K562 (cell line): Measurements from ENCODE around the gene HARS2. TPM values are rescaled to one million over a fixed set of nuclear protein-coding genes. Genes with fewer than 3 reads are reported as not detected.

ENCODE experiments used
- ARID1B ChIP-seq: fragments of 450-650 bp; IDR thresholded peaks from 2 replicates; pipeline ENCODE4 v1.6.1; 2016; ENCODE audit warnings: antibody characterized with exemption, mild to moderate bottlenecking, inconsistent platforms
- BRF1 ChIP-seq: IDR thresholded peaks from 3 replicates; pipeline ENCODE4 v1.6.1; 2011; ENCODE audit warnings: borderline replicate concordance, mild to moderate bottlenecking; ENCODE audit not compliant: insufficient read length; ENCODE audit errors: extremely low read depth
- FOXJ3 ChIP-seq: sonication (generic); formaldehyde crosslinking; IDR thresholded peaks from 2 replicates; pipeline ENCODE4 v1.4.0; 2020; ENCODE audit warnings: mild to moderate bottlenecking, missing genetic modification reagents
- GABPB1 ChIP-seq: sonication (generic); formaldehyde crosslinking; IDR thresholded peaks from 2 replicates; pipeline ENCODE4 v1.8.0; 2022; ENCODE audit warnings: mild to moderate bottlenecking, missing genetic modification reagents
- HDAC8 ChIP-seq: fragments of 450-650 bp; IDR thresholded peaks from 2 replicates; pipeline ENCODE4 v1.6.1; 2016; ENCODE audit warnings: mild to moderate bottlenecking, missing genetic modification characterization, moderate library complexity, missing compliant biosample characterization
- KDM1A ChIP-seq, 2 experiments: fragments of 450-650 bp; IDR thresholded peaks; 2 replicates each; pipeline ENCODE4 v1.6.1; 2016; ENCODE audit warnings: mild to moderate bottlenecking in 2 of 2
- MEF2A ChIP-seq: IDR thresholded peaks from 2 replicates; pipeline ENCODE4 v1.6.1; 2011; ENCODE audit warnings: low read depth, mild to moderate bottlenecking, low read length, moderate library complexity; ENCODE audit not compliant: control insufficient read depth
- MTF1 ChIP-seq: fragments of 250-450 bp; sonication (Bioruptor Pico); IDR thresholded peaks from 2 replicates; pipeline ENCODE4 v1.9.0; 2021; ENCODE audit warnings: moderate library complexity, mild to moderate bottlenecking, inconsistent platforms, borderline replicate concordance
- MYBL2 ChIP-seq, 2 experiments: fragments of 450-650 bp in 1 of 2; sonication (generic) in 1 of 2; formaldehyde crosslinking in 1 of 2; IDR thresholded peaks; 2 replicates each; pipeline versions ENCODE4 v1.6.1 to v1.8.1; 2017 to 2022; ENCODE audit warnings: borderline replicate concordance in 1 of 2, inconsistent platforms in 1 of 2, low read depth in 1 of 2, mild to moderate bottlenecking in 1 of 2, missing genetic modification reagents in 1 of 2, moderate library complexity in 1 of 2
- NFXL1 ChIP-seq: fragments of 450-650 bp; formaldehyde crosslinking; IDR thresholded peaks from 2 replicates; pipeline ENCODE4 v1.4.0; 2021; ENCODE audit warnings: mild to moderate bottlenecking
- NRF1 ChIP-seq, 2 experiments: fragments of 450-650 bp; IDR thresholded peaks in 1 of 2; conservative IDR thresholded peaks in 1 of 2; 2 replicates each; pipeline ENCODE4 v1.6.1; 2014; ENCODE audit warnings: mild to moderate bottlenecking in 2 of 2
- RBM25 ChIP-seq: fragments of 200-400 bp; formaldehyde crosslinking; IDR thresholded peaks from 2 replicates; pipeline ENCODE4 v1.6.1; 2018; ENCODE audit warnings: low read length, low read depth, moderate library complexity; ENCODE audit not compliant: severe bottlenecking
- SREBF1 ChIP-seq: fragments of 150-350 bp; IDR thresholded peaks from 2 replicates; pipeline ENCODE4 v1.6.1; 2014; ENCODE audit warnings: antibody characterized with exemption, low read depth, low read length, borderline replicate concordance
- ZNF134 ChIP-seq: fragments of 250-450 bp; sonication (Bioruptor Pico); conservative IDR thresholded peaks from 2 replicates; pipeline ENCODE4 v1.4.0; 2020
- ZNF212 ChIP-seq: fragments of 450-650 bp; formaldehyde crosslinking; IDR thresholded peaks from 2 replicates; pipeline ENCODE4 v1.4.0; 2020; ENCODE audit warnings: mild to moderate bottlenecking
- ZNF217 ChIP-seq: sonication (generic); formaldehyde crosslinking; IDR thresholded peaks from 2 replicates; pipeline ENCODE4 v1.8.0; 2022; ENCODE audit warnings: mild to moderate bottlenecking, missing genetic modification reagents
- polyA plus RNA-seq, 8 experiments: library from polyadenylated mRNA; depleted of rRNA in 4 of 8; stranded (reverse) in 5 of 8; unstranded in 3 of 8; fragments of >200 nt; fragmentation: Nextera tagmentation in 2 of 8; fragmentation: Illumina TruSeq in 1 of 8; extraction: Ambion mirVana in 2 of 8; extraction: Trizol in 1 of 8; gene quantifications; 2 replicates each; pipeline versions ENCODE4 v1.2.1 to v1.2.3, GENCODE V29; 2011 to 2014; ENCODE audit warnings: inconsistent platforms in 1 of 8, missing spikeins in 1 of 8
- total RNA-seq, 7 experiments: library from RNA; depleted of rRNA in 6 of 7; stranded (reverse); fragments of >200 nt in 6 of 7; fragmentation: Illumina TruSeq in 2 of 7; extraction: Trizol in 2 of 7; gene quantifications; 2 replicates each; pipeline versions ENCODE4 v1.2.1 to v1.2.3, GENCODE V29; 2011 to 2021; ENCODE audit warnings: low replicate concordance in 1 of 7
- TF ChIP-seq, protein P1 (sequence below), 3 experiments: IDR thresholded peaks in 2 of 3; conservative IDR thresholded peaks in 1 of 3; 2 replicates each; pipeline ENCODE4 v1.5.1; 2011 to 2012; ENCODE audit warnings: low read length in 3 of 3, mild to moderate bottlenecking in 3 of 3, control low read depth in 2 of 3, improper control_type of control experiment in 1 of 3, inconsistent platforms in 1 of 3, low read depth in 1 of 3, mixed read lengths in 1 of 3, moderate library complexity in 1 of 3; ENCODE audit not compliant: insufficient read depth in 2 of 3
- TF ChIP-seq, protein P2 (sequence below): fragments of 450-650 bp; formaldehyde crosslinking; IDR thresholded peaks from 2 replicates; pipeline ENCODE4 v1.4.0; 2020; ENCODE audit warnings: mild to moderate bottlenecking, mixed read lengths
- TF ChIP-seq, protein P3 (sequence below): sonication (generic); formaldehyde crosslinking; IDR thresholded peaks from 2 replicates; pipeline ENCODE4 v1.9.0; 2022; ENCODE audit warnings: mild to moderate bottlenecking, missing genetic modification reagents
- TF ChIP-seq, protein P4 (sequence below): fragments of 450-650 bp; formaldehyde crosslinking; IDR thresholded peaks from 2 replicates; pipeline ENCODE4 v1.4.0; 2020; ENCODE audit warnings: mild to moderate bottlenecking, moderate library complexity

The HARS2 gene
- total and polyA plus RNA-seq, 9 of the 15 experiments (the other 6 are each of a cell fraction or from before 2014, with no cell fraction given) = 8.5 to 41.6 (median 27.1) TPM

DNA sequence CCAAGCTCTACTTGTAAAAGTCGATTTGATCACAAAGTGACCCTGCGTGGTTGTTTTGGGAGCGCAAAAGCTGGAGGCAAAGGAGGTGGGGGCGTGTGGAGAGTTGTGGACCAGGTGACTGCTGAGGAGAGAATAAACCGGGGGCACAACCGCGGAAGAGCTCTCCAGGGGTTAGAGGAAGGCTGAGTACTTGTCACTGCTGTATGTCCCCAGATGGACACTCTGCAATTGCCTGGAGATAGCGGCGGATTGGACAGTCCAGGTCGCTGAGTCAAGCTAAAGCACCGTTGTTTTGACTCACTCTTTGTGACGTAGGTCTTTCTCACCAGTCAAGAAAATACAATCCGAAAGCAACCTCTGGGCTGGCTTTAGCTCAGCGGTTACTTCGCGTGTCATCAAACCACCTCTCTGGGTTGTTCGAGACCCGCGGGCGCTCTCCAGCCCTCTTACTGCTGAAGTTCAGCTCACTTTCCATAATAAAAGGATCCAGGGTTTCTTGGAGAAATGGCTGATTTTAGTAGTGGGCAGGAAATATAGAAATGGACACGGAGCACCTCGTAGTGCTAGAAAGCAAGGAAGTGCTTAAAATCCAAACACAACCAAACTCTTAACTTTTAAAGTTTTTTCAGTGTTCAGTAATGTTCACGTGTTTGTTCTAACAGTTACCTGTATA is 34.7 kb downstream of the HARS2 start (continued):
- peak in 1 of 2 experiments; percentile 23; a peak in 1 of 4 replicates for TF ChIP-seq NRF1 (conservative IDR thresholded peaks at IDR 0.05 in 1 of 2, IDR thresholded peaks at IDR 0.05 in 1 of 2)
- TF ChIP-seq MYBL2 (IDR thresholded peaks at IDR 0.05; ENCODE audit: low read depth) = no peak; the same call in 1 of the 2 replicates
- no peak for TF ChIP-seq MYBL2 (CRISPR knock-in tag; IDR thresholded peaks at IDR 0.05; ENCODE audit: borderline replicate concordance)
- TF ChIP-seq MTF1 (CRISPR knock-in tag) = no peak
- TF ChIP-seq KDM1A (IDR thresholded peaks at IDR 0.05) = no peak
- TF ChIP-seq, protein P1, sequence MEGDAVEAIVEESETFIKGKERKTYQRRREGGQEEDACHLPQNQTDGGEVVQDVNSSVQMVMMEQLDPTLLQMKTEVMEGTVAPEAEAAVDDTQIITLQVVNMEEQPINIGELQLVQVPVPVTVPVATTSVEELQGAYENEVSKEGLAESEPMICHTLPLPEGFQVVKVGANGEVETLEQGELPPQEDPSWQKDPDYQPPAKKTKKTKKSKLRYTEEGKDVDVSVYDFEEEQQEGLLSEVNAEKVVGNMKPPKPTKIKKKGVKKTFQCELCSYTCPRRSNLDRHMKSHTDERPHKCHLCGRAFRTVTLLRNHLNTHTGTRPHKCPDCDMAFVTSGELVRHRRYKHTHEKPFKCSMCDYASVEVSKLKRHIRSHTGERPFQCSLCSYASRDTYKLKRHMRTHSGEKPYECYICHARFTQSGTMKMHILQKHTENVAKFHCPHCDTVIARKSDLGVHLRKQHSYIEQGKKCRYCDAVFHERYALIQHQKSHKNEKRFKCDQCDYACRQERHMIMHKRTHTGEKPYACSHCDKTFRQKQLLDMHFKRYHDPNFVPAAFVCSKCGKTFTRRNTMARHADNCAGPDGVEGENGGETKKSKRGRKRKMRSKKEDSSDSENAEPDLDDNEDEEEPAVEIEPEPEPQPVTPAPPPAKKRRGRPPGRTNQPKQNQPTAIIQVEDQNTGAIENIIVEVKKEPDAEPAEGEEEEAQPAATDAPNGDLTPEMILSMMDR (IDR thresholded peaks at IDR 0.05 in 2 of 3, conservative IDR thresholded peaks at IDR 0.05 in 1 of 3; ENCODE audit: insufficient read depth in 2 of 3, low read depth in 1 of 3, low read length in 3 of 3) = no peak; a peak in 1 of 6 replicates
- TF ChIP-seq, protein P2, sequence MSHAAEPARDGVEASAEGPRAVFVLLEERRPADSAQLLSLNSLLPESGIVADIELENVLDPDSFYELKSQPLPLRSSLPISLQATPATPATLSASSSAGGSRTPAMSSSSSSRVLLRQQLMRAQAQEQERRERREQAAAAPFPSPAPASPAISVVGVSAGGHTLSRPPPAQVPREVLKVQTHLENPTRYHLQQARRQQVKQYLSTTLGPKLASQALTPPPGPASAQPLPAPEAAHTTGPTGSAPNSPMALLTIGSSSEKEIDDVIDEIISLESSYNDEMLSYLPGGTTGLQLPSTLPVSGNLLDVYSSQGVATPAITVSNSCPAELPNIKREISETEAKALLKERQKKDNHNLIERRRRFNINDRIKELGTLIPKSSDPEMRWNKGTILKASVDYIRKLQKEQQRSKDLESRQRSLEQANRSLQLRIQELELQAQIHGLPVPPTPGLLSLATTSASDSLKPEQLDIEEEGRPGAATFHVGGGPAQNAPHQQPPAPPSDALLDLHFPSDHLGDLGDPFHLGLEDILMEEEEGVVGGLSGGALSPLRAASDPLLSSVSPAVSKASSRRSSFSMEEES = no peak
- no peak for TF ChIP-seq NFXL1
- peak; percentile 16 for TF ChIP-seq BRF1
- TF ChIP-seq HDAC8 (tag) = no peak
- TF ChIP-seq, protein P3, sequence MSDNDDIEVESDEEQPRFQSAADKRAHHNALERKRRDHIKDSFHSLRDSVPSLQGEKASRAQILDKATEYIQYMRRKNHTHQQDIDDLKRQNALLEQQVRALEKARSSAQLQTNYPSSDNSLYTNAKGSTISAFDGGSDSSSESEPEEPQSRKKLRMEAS (CRISPR knock-in tag) = peak; percentile 42; the same call in 1 of the 2 replicates
- no peak for TF ChIP-seq FOXJ3 (CRISPR knock-in tag)
- TF ChIP-seq ZNF217 = no peak
- TF ChIP-seq, protein P4, sequence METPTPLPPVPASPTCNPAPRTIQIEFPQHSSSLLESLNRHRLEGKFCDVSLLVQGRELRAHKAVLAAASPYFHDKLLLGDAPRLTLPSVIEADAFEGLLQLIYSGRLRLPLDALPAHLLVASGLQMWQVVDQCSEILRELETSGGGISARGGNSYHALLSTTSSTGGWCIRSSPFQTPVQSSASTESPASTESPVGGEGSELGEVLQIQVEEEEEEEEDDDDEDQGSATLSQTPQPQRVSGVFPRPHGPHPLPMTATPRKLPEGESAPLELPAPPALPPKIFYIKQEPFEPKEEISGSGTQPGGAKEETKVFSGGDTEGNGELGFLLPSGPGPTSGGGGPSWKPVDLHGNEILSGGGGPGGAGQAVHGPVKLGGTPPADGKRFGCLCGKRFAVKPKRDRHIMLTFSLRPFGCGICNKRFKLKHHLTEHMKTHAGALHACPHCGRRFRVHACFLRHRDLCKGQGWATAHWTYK (CRISPR knock-in tag) = no peak
- 0 out of 2 replicates have a peak, but pooled peaks have one; percentile 25 for TF ChIP-seq MEF2A
- TF ChIP-seq GABPB1 (CRISPR knock-in tag) = no peak; the same call in none of the 2 replicates
- TF ChIP-seq ZNF212 (CRISPR knock-in tag) = no peak
- TF ChIP-seq RBM25 = peak; percentile 35
- no peak; the same call in 1 of the 2 replicates for TF ChIP-seq ARID1B
- 0 out of 2 replicates have a peak, but pooled peaks have one; percentile 16 for TF ChIP-seq ZNF134 (CRISPR knock-in tag)
- peak; percentile 55; the same call in 1 of the 2 replicates for TF ChIP-seq SREBF1
